Measurements from ENCODE around the gene GSTP1. TPM values are rescaled to one million over a fixed set of nuclear protein-coding genes. Genes with fewer than 3 reads are reported as not detected.

Gene GSTP1
- total and polyA plus RNA-seq, 2 of the 8 experiments (the other 6 are each of a cell fraction or from before 2014, with no cell fraction given), result 1,454 to 3,329 TPM

DNA sequence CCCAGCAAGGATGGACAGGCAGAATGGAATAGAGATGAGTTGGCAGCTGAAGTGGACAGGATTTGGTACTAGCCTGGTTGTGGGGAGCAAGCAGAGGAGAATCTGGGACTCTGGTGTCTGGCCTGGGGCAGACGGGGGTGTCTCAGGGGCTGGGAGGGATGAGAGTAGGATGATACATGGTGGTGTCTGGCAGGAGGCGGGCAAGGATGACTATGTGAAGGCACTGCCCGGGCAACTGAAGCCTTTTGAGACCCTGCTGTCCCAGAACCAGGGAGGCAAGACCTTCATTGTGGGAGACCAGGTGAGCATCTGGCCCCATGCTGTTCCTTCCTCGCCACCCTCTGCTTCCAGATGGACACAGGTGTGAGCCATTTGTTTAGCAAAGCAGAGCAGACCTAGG lies 2.3 kb downstream of the GSTP1 start:
- Histone ChIP-seq H2BK12ac (ENCODE audit: low read depth, low read length) (no peak overlapping the region), H2AFZ (ENCODE audit: low read length) (no peak overlapping the region), H4K5ac (ENCODE audit: insufficient read length, low read depth, low read length) (no peak overlapping the region), H3K36me3 (ENCODE audit: control insufficient read depth in 2 of 4, insufficient read depth in 4 of 4, low read length in 3 of 4) (peaks cover 6 to 34% (median 21%) of the 10 kb centered on the region in 4 experiments; a peak in 6 of 8 replicates), H2AK5ac (ENCODE audit: low read depth, low read length) (no peak overlapping the region), H3K14ac (ENCODE audit: insufficient read length) (no peak overlapping the region), H3K4ac (replicated peaks; ENCODE audit: insufficient read length, low read depth, low read length) (no peak overlapping the region), H3K23ac (ENCODE audit: insufficient read length) (no peak overlapping the region), H3K4me3 (ENCODE audit: extremely low read depth in 1 of 4, insufficient read depth in 2 of 4, low read depth in 3 of 4, low read length in 4 of 4) (peak overlapping the region in 1 of 4 experiments; percentile 76; a peak in 1 of 8 replicates), H3K9ac (replicated peaks in 1 of 4; ENCODE audit: extremely low read depth in 1 of 4, low read depth in 3 of 4, low read length in 3 of 4) (no peak overlapping the region), H3K79me1 (ENCODE audit: low read depth, low read length) (peaks cover 10% of the 10 kb centered on the region), H2BK5ac (ENCODE audit: low read depth, low read length) (no peak overlapping the region), H4K91ac (replicated peaks; ENCODE audit: insufficient read length, low read length) (no peak overlapping the region), H4K8ac (ENCODE audit: extremely low read depth, insufficient read depth, low read length) (no peak overlapping the region), H2BK15ac (ENCODE audit: low read length) (no peak overlapping the region), H3K56ac (replicated peaks; ENCODE audit: insufficient read length, low read depth, low read length) (no peak overlapping the region), H3K23me2 (ENCODE audit: low read depth, low read length) (peaks cover 5% of the 10 kb centered on the region; the same call in 1 of the 2 replicates), H3K79me2 (ENCODE audit: control insufficient read depth in 1 of 2, insufficient read depth in 2 of 2, low read length in 2 of 2) (peaks cover 0 to 27% of the 10 kb centered on the region in 2 experiments; a peak in 2 of 4 replicates), H2BK20ac (ENCODE audit: low read length) (no peak overlapping the region), H3K4me1 (replicated peaks in 1 of 4; ENCODE audit: control insufficient read depth in 3 of 4, insufficient read depth in 4 of 4, low read length in 3 of 4) (peaks cover 5 to 28% (median 17%) of the 10 kb centered on the region in 4 experiments), H3K9me3 (ENCODE audit: insufficient read depth in 2 of 2, low read depth in 1 of 2, low read length in 1 of 2) (no peaks in the 10 kb centered on the region), H3K4me2 (ENCODE audit: insufficient read depth in 1 of 2, low read depth in 2 of 2, low read length in 2 of 2) (peak overlapping the region; percentile 86 to 92), H2BK120ac (replicated peaks; ENCODE audit: low read depth, low read length) (no peak overlapping the region), H3K27ac (ENCODE audit: low read depth, low read length) (no peak overlapping the region), H4K20me1 (replicated peaks in 1 of 2; ENCODE audit: control insufficient read depth in 1 of 2, insufficient read depth in 2 of 2, low read length in 2 of 2) (peaks cover 8 to 10% of the 10 kb centered on the region in 2 experiments), H3K18ac (ENCODE audit: extremely low read depth, low read length) (no peak overlapping the region), H3K27me3 (replicated peaks in 1 of 4; ENCODE audit: control insufficient read depth in 3 of 4, extremely low read depth in 1 of 4, insufficient read depth in 3 of 4, low read length in 3 of 4) (no peaks in the 10 kb centered on the region)
- ChIA-PET POLR2A (ENCODE audit: partially characterized antibody) (interaction anchor here (0.7 to 6.7 kb wide), 10 partner anchors 8 to 40 kb away, joined by 3 to 71 read pairs (median 21); no protein-coding TSS in a partner anchor), CTCF (ENCODE audit: partially characterized antibody) (interaction anchor here (1.3 to 4.3 kb wide), 3 partner anchors 28 to 40 kb away, joined by 3 to 20 read pairs (median 3); no protein-coding TSS in a partner anchor)
- DNase-seq (ENCODE audit: low read depth in 1 of 2, low spot score in 2 of 2), result no peak
- 85% methylated on average over 4 of the region's 4 CpGs; no CpG with 5 or more reads in 1 of the 2 experiments for whole genome bisulfite sequencing, 2 experiments (ENCODE audit: extremely low coverage in 1 of 2, insufficient coverage in 1 of 2, insufficient read length in 1 of 2, insufficient replicate concordance in 2 of 2, low coverage in 1 of 2, low lambda C conversion rate in 2 of 2, missing lambda C conversion rate in 1 of 2)
- no peak for FAIRE-seq
- TF ChIP-seq TCF12 (IDR thresholded peaks at IDR 0.05; ENCODE audit: low read depth, low read length) (no peak), BACH1 (IDR thresholded peaks at IDR 0.05; ENCODE audit: low read length) (no peak), POLR2A (IDR thresholded peaks at IDR 0.05; ENCODE audit: control extremely low read depth in 1 of 2, low read depth in 2 of 2, low read length in 2 of 2) (peak in 1 of 2 experiments; percentile 54; a peak in 1 of 3 replicates)
